ENCODE measurements around the gene DRP2.

- TF ChIP-seq CTCF (IDR thresholded peaks at IDR 0.05; ENCODE audit: low read depth, low read length, missing input control) = no peak
- no peak for TF ChIP-seq TAF1 (conservative IDR thresholded peaks at IDR 0.05)
- no peak for TF ChIP-seq ATF3 (IDR thresholded peaks at IDR 0.05)
- TF ChIP-seq SP1 (IDR thresholded peaks at IDR 0.05) = no peak
- no peak for TF ChIP-seq REST (IDR thresholded peaks at IDR 0.05)
- TF ChIP-seq MAX (IDR thresholded peaks at IDR 0.05) = no peak
- TF ChIP-seq RXRA (IDR thresholded peaks at IDR 0.05) = no peak
Measured at GRCh38 chrX:101217689-101218088, 1.9 kb upstream of the DRP2 start.
